Measurements from ENCODE around the gene ASIC1.
"Not testable (repeated sequence)": the region's sequence is repeated elsewhere in the genome, so short reads cannot be mapped to it uniquely, and the experiment has no call there.

Gene ASIC1

GRCh38 chr12:50057000-50057841 is at the start of gene ASIC1:
Gene ASIC1, plus strand, starts transcription at chr12:50057596. Its CDS starts 1,171 bp downstream, at chr12:50058767.
- DNase-seq (ENCODE audit: low read depth in 4 of 4, low spot score in 1 of 4) = peak in 2 of 4 experiments; percentile 37 to 60

GRCh38 chr12:50013361-50014147 is 43.8 kb upstream of the ASIC1 start:
- no peak for DNase-seq (ENCODE audit: low read depth in 4 of 4, low spot score in 1 of 4)

GRCh38 chr12:50014342-50014741 is 43.1 kb upstream of the ASIC1 start:
- DNase-seq (ENCODE audit: low read depth in 4 of 4, low spot score in 1 of 4) = no peak

GRCh38 chr12:50016501-50017475 is 40.6 kb upstream of the ASIC1 start:
- DNase-seq (ENCODE audit: low read depth in 4 of 4, low spot score in 1 of 4) = no peak

GRCh38 chr12:50017641-50018040 is 39.8 kb upstream of the ASIC1 start:
- no peak for DNase-seq (ENCODE audit: low read depth in 4 of 4, low spot score in 1 of 4)

- DNase-seq (ENCODE audit: low read depth in 4 of 4, low spot score in 1 of 4) = no peak
These were observed 39.2 kb upstream of the ASIC1 start for GRCh38 chr12:50018154-50018553.

- DNase-seq (ENCODE audit: low read depth in 4 of 4, low spot score in 1 of 4) = no peak
These were observed 38.4 kb upstream of the ASIC1 start for GRCh38 chr12:50018968-50019367.

GRCh38 chr12:50019524-50019923 is 37.9 kb upstream of the ASIC1 start:
- DNase-seq (ENCODE audit: low read depth in 4 of 4, low spot score in 1 of 4) = no peak

- no peak for DNase-seq (ENCODE audit: low read depth in 4 of 4, low spot score in 1 of 4)
These were observed 36.4 kb upstream of the ASIC1 start for GRCh38 chr12:50021031-50021430.

- no peak for DNase-seq (ENCODE audit: low read depth in 4 of 4, low spot score in 1 of 4)
These were observed 34.5 kb upstream of the ASIC1 start for GRCh38 chr12:50022903-50023302.

GRCh38 chr12:50024227-50024626 is 33.2 kb upstream of the ASIC1 start:
- no peak for DNase-seq (ENCODE audit: low read depth in 4 of 4, low spot score in 1 of 4)

GRCh38 chr12:50024805-50025186 is 32.6 kb upstream of the ASIC1 start:
- no peak for DNase-seq (ENCODE audit: low read depth in 4 of 4, low spot score in 1 of 4)

- DNase-seq (ENCODE audit: low read depth in 4 of 4, low spot score in 1 of 4) = peak; percentile 80 to 91 (median 86)
These were observed 32.0 kb upstream of the ASIC1 start, which contains the start of gene RACGAP1 for GRCh38 chr12:50025187-50026059. Gene RACGAP1, minus strand, starts transcription at chr12:50025494. Its CDS starts 8,779 bp downstream, at chr12:50016715.

GRCh38 chr12:50026691-50027090 is 30.7 kb upstream of the ASIC1 start:
- no peak for DNase-seq (ENCODE audit: low read depth in 4 of 4, low spot score in 1 of 4)

GRCh38 chr12:50030449-50030848 is 26.9 kb upstream of the ASIC1 start:
- DNase-seq (ENCODE audit: low read depth in 4 of 4, low spot score in 1 of 4) = not testable (repeated sequence)

GRCh38 chr12:50032515-50032853 is 24.9 kb upstream of the ASIC1 start:
- DNase-seq (ENCODE audit: low read depth in 4 of 4, low spot score in 1 of 4) = no peak

GRCh38 chr12:50032854-50033581 is 24.4 kb upstream of the ASIC1 start:
- no peak for DNase-seq (ENCODE audit: low read depth in 4 of 4, low spot score in 1 of 4)

- DNase-seq (ENCODE audit: low read depth in 4 of 4, low spot score in 1 of 4) = no peak
These were observed 19.1 kb upstream of the ASIC1 start for GRCh38 chr12:50038336-50038735.

GRCh38 chr12:50039151-50039835 is 18.1 kb upstream of the ASIC1 start:
- peak; percentile 83 to 89 (median 86) for DNase-seq (ENCODE audit: low read depth in 4 of 4, low spot score in 1 of 4)
